NCI-H2171 (cell line): ENCODE measurements around the gene MDH1.
"Not testable (repeated sequence)": the region's sequence is repeated elsewhere in the genome, so short reads cannot be mapped to it uniquely, and the experiment has no call there.

ENCODE experiments used
- DNase-seq: peaks from one replicate; lab custom pipeline; 2025; lab: John Stamatoyannopoulos, UW

MDH1 gene

DNA sequence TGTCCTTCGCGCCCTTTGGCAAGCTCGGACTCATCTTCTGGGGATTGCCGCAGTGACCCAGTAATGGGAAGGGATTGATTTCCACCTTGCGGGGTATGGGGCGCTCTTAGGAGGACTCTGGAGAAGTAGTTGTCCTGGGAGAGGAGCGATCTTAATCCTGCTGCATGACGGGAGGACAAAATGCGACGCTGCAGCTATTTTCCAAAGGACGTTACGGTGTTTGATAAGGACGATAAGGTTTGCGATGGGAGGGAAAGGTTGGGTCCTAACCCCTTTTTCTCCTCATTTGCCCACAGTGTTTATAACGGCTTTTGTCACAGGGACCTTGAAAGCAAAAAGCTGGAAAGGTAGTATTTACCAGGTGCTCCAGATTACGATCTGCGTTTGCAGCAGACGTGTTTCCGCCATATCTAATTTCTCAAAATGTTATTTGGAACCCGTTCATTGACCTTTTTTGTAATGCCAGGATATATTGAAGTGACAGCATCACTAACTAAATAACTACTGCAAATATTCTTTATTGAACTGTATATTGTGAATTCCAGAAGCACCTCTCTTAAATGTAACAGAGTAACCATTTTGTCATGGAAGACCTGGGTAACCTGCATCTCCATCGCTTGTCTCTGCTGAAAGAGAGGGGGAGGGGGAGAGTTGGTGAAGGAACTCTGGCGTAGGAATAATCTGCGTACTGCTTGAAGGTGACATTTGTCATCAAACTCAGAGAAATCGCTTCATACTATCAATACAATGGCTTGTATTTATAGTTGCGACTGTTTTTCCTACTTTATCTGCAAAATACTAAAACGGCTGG, 590 bp downstream of the MDH1 start:
- peak; percentile 27 for DNase-seq

GRCh38 chr2:63590626-63591408, 2.1 kb downstream of the MDH1 start:
- no peak for DNase-seq

GRCh38 chr2:63591566-63592175, 2.9 kb downstream of the MDH1 start:
- DNase-seq = no peak

- DNase-seq = no peak
Measured at GRCh38 chr2:63594660-63595059, 5.9 kb downstream of the MDH1 start.

- DNase-seq = no peak
Measured at GRCh38 chr2:63596401-63596883, 7.7 kb downstream of the MDH1 start.

DNA sequence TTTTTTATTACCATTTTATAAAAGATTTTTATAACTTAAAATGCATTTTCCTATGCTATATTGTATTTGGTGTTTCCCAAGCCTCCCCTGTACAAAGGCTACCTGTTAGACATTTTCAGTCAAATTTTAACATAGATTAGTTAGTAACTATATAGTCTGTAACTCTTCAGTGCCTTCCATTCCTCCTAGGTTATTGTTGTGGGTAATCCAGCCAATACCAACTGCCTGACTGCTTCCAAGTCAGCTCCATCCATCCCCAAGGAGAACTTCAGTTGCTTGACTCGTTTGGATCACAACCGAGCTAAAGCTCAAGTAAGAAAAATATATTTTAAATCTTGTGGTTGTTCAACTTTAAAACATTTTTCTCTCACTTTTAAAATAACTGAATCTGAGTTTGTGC, 10.2 kb downstream of the MDH1 start:
- DNase-seq = no peak

DNA sequence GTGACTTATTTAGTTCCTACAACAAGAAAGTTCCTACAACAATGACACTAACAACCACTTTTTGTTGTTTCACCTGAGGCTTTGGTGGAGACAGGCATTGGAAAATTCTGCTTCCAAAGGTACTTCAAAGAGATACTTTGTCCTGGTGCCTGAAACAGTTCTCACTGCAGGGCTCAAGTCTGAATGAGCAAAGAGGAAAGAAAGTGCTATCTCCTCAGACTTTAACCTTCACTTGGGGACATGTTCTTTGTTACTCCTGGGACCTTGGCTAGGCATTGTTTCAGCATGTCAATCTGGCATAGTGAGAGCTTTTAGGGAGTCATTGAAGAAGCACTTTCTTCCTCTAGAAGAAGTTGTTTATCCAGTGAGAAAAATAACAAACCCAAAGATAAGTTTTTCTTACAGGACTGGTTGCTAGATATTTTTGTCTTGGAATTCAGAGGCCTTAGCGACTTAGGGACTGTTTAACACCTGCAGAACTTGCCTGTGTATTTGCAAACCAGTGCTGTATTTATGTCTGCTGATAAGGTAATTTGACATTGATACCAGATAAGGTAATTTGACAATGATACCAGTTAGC, 12.2 kb downstream of the MDH1 start:
- no peak for DNase-seq

GRCh38 chr2:63604666-63605065, 15.9 kb downstream of the MDH1 start:
- DNase-seq = no peak

- not testable (repeated sequence) for DNase-seq
Measured at GRCh38 chr2:63608865-63609264, 20.1 kb downstream of the MDH1 start.

DNA sequence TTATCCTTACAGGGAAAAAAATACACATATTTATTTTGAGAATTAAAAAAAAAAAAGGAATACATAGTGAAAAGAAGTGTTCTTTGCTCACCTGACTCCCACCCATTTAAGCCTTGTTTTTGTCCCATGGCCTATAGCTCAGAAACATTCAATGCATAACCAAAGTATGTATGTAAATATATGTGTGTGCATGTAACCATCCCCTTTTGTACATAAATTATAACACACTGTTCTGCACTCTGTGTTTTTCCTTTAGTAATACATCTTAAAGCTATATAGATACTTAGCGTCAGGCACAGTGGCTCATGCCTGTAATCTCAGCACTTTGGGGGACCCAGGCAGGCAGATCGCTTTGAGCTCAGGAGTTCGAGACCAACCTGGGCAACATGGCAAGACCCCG, 21.8 kb downstream of the MDH1 start:
- DNase-seq = no peak

DNA sequence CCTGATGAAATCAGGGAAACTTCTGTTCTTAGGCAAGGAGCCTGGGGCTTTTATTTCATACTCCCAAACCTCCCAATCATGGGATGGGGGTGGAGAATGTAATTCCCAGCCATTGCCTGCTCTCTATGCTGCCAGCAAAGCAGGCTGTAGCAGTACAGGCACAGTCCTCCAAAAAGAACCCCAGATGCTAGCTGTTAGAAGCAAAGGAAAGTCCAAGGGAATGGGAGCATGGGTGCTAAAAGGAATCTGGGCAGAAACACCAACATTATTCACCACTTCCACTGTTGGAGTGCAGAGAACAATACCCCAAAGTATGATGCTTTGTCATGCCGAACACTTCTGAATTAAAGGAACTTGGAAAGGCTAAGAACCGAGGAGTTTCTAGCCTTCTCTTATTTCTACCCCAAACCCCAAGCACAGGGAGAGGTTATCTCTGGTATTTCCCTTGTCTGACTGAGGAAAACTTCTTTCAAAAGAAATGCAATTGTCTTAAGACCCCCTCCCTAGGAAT, 24.7 kb downstream of the MDH1 start:
- no peak for DNase-seq

GRCh38 chr2:63614448-63614968, 25.7 kb downstream of the MDH1 start:
- DNase-seq = no peak

DNA sequence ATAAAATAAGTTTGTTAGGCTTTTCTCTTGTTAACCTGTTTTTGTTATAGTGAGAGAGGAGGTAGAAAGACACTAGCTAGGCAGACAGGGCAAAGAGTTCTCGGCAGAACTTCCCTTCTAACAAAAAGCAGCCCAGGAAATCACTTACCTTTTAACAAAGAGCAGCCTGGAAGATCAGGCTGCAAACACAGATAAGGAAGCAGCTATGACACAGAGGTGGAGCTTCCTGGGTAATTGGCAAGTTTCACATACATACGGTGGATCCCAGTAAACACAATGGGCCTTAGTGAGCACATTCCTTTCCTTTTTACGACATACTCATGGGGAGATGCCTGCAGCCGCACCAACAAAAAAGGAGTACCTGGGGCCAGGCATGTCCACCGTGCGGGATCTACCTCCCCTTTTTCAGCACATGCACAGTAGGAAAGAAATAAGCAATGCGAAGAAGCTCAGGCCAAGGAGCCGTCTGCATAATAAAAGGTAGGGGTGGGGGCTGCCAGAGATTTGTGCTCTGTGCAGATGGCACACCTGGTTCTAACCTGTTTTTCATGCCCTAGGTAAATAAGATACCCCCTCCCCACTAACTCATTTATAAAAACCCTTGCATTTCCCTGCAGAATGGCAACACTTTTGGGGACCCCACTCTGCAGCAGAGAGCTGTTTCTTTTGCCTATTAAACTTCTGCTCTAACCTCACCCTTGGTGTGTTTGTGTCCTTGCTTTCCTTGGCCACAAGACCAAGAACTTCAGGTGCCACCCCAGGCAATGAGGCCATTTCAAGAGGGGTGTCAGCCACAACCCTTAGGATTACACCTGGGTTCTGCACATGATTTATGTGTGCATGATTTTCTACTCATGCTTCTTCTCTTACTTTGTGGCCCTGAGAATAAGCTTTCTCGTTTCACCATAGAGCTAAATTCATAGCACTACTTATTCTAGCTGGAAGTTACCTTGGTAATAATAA, 26.5 kb downstream of the MDH1 start:
- DNase-seq = no peak

GRCh38 chr2:63617366-63617765, 28.6 kb downstream of the MDH1 start:
- no peak for DNase-seq

DNA sequence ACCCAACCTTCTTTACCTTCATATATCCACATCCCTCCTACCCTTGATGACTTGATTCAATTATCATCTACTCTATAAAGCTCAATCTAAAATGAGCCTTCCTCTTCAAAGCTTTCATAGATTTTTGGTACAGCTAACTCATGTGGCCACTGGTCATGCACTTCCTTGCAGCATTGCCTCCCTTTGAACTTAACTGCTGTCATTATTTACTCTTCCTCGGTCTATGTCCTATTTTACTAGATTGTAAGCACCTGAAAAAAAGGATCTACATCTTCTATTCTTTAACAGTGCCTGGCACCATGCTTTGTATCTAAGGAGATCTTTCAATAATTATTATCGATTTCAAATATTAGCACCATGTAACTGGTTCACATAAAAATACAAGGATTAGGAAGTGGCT, 30.6 kb downstream of the MDH1 start:
- DNase-seq = no peak

DNA sequence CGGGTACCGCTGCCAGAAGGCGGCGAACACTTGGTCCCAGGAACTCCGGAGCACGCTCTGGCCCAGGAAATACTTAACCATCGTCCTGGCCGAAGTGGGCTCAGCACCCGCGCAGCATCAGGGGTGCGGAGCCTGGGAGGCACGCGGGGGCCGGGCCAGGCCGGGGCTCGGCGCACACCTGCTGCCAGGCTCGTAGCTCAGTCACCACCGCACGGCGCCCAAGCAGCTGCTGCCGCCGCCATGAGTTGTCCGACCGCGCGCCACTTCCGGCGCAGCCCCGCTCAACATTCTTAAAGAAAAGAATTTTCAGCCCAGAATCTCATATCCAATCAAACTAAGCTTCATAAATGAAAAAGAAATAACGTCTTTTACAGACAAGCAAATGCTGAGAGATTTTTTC, 34.0 kb downstream of the MDH1 start:
- DNase-seq = no peak

DNA sequence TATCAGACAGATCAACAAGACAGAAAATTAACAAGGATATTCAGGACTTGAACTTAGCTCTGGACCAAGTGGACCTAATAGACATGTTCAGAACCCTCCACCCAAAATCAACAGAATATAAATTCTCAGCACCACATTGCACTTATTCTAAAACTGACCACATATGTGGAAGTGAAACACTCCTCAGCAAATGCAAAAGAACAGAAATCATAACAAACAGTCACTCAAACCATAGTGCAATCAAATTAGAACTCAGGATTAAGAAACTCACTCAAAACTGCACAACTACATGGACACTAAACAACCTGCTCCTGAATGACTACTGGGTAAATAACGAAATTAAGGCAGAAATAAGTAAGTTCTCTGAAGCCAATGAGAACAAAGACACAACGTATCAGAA, 35.0 kb downstream of the MDH1 start:
- not testable (repeated sequence) for DNase-seq

- DNase-seq = no peak
Measured at GRCh38 chr2:63627866-63628265, 39.1 kb downstream of the MDH1 start.

DNA sequence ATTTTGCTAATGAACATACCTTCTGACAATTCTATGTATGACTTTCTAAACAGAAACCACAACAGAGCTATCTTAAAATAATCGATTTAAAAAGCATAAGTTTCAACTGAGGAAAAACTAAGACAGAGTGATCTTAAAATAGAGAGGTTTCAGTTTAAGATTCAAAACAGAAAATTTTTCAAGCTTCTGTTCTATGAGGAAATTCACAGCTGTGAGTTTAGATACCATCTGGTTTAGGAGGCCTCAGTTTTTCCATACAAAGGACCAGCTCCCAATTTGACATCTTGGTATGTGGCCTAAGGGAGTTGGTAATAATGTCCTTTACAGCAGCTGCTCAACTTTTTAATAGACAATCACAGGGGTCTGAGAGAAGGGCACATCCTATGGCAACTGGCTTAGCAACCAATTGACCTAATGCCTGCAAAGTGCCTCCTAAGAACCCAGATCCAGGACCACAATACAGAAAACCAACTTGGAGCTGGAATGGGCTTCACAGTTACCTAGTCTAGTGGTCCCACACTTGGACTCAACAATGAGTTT, 39.7 kb downstream of the MDH1 start:
- DNase-seq = no peak

GRCh38 chr2:63631501-63631900, 42.7 kb downstream of the MDH1 start:
- DNase-seq = no peak

DNA sequence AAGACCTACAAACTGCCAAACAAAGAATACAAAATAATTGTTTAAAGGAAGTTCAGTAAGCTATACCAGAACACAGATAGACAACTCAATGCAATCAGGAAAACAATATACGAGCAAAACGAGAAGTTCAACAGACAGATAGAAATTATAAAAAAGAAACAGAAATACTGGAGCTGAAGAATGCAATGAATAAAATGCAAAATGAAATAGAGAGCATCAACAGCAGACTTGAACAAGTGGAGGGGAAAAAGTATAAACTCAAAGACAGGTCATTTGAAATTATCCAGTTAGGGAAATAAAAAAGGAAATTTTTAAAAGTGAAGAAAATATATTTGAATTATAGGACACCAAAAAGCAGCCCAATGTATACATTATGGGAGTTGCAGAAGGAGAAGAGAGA, 43.6 kb downstream of the MDH1 start:
- DNase-seq = no peak
